ENCODE measurements around the gene SOCS7.
A peak's percentile ranks its signal among the peaks of the same experiment; 100 is the strongest.

SOCS7 gene

DNA sequence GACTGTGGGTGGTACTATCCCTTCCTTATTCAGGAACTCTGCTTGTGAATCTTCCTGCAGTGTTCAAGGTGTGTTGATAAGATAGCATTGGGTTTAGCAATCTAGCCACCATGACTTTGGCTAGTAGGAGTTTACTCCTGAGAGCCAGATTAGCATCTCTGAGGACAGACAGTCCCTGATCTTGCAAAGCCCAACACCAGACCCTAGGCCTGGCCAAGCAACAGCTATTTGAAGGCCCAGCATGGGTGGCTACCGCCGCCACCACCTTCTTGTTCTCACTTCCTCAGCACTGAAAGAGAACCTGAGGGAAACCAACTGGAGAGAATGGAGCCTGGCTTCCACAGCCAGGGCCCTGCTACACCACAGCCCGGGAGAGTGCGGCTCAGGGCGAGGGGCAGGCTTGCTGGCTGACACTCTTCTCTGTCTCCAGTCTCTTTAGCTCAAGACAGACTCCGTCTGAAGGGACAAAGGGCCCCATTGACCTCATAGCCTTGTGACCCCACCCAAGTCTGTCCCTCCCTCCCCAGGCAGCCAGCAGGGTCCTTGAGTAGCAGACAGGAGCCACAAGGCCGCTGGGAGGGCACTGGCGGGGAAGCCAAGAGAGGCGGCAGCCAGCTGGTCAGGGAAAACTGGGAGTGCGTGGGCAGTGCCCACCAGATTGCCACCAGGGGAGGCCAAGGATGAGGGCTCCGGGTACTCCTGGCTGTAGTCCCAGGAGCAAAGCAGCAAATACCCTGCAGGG is 65.7 kb downstream of the SOCS7 start:
- intact Hi-C loops (cut with DNase I): no loop called here
- peak in 4 of 10 donors; percentile 10 to 80 (median 72) for DNase-seq

DNA sequence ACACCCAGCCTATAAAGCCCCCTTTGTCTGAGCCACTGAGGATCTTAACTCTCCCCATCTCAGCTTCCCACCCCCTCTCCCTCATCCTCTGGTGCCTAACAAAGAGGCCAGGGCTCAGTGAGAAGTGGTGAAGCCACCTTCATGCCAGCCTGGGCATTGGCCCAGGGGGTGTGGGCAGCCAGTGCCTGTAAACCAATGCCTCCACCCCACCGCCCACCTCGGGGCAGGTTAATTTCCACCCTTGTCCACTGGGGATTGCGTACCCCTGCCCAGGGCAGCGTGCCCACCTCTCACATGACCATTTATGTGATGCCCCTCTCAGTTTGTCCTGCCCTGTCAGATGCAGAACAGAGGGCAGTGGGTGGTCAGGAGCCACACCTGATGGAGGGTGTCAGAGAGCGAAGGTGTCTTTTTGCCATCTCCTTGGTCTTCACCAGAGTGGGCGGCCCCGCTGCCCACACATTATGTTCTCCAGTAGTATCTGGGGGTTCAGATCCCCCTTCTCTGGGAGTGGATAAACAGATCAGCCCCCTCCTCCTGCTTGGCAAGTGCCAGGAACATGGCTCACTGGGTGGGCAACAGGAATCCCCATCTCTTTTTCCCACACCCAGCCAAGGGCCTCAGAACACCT is 66.5 kb downstream of the SOCS7 start:
- intact Hi-C loops (cut with DNase I): no loop called here

GRCh38 chr17:38418693-38419507 is 67.3 kb downstream of the SOCS7 start:
- intact Hi-C loops (cut with DNase I): no loop called here
- peak in 3 of 10 donors; percentile 19 to 88 (median 68) for DNase-seq

More for the DNA sequence above, 66.5 kb downstream of the SOCS7 start:
- peak in 2 of 10 donors; percentile 26 to 84 for DNase-seq

DNA sequence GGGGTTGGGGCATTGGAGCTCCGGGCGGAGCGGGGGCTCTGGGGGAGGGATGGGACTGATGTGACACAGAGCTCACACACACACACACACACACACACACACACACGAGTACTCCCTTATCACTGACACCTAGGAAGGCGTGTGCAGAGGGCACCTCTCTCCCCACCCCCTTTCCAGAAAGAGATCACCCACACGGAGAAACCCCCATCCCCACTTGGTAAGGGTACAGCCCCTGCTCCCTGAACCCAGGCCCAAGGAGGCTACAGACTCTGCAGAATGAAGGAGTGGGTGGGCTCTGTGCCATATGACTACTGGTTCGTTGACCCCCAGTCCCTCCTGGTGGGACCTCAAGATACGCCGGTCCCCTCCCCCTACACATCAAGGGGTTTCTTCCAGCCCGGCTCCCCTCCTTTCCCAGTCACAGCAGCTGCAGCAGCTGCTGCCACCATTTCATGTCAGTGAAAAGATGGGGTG is 67.9 kb downstream of the SOCS7 start:
- DNase-seq: peak in 1 of 10 donors; percentile 69
- intact Hi-C loops (cut with DNase I): no loop called here

DNA sequence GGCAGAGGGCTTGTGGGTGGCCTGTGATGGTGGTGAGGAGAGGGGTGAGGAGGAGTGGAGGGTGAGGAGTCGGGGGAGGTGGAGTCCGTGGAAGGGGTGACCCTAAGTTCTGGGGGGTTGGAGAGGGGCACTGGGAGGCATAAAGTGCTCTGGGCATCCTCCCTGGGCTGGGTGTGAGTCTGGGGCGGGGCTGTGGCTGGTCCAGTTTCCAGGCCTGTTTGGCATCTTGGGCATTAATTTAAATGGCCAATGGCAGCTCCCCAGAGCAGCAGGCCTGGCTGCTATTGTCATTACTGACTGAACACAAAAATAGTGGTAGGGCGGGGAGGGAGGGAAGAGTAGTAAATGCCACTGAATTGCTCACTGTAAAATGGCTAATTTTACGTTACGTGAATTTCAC is 68.9 kb downstream of the SOCS7 start:
- peak in 2 of 10 donors; percentile 39 to 80 for DNase-seq
- intact Hi-C loops (cut with DNase I): loop anchor here (5.0 kb wide), 1 partner anchor 62 kb away; no protein-coding TSS in a partner anchor

- DNase-seq: peak in 3 of 10 donors; percentile 14 to 80 (median 75)
- intact Hi-C loops (cut with DNase I): loop anchor here (5.0 kb wide), 1 partner anchor 61 kb away; no protein-coding TSS in a partner anchor
These were observed 69.7 kb downstream of the SOCS7 start for GRCh38 chr17:38421171-38421841.

- DNase-seq: peak in 2 of 10 donors; percentile 31 to 85
- intact Hi-C loops (cut with DNase I): loop anchor here (5.0 kb wide), 1 partner anchor 60 kb away; no protein-coding TSS in a partner anchor
These were observed 70.5 kb downstream of the SOCS7 start for GRCh38 chr17:38421871-38422827.

DNA sequence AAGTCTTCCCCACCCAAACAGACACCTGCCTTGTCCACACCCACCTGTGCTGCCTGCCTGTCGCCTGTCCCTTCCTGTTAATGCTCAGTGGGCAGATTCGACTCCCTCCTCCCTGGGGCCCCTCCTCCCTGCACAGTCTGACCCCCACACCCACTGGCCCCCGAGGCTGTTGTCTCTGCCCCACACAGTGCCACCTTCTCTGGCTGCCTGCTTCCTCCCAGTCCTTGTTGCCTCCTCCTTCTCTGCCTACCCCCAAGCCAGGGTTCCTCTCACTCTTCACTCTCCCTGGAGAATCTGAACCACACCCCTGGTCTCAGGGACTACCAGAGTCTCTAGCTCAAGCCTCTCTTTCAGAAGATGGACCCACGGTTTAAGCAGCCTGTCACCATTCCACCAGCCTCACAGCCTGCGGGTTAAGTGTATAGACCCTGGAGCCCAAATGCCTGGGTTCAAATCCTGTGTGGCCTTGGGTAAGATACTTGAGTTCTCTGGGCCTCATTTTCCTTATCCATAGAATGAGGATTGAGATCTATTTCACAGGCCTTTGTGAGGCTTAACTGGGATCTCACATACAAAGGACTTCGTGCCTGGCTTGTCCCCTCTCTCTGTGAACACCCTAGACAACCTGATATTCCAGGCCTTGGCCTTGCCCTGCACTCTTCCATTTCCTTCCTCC is 72.8 kb downstream of the SOCS7 start:
- intact Hi-C loops (cut with DNase I): loop anchor here (5.0 kb wide), 1 partner anchor 58 kb away; no protein-coding TSS in a partner anchor
- DNase-seq: no peak

DNA sequence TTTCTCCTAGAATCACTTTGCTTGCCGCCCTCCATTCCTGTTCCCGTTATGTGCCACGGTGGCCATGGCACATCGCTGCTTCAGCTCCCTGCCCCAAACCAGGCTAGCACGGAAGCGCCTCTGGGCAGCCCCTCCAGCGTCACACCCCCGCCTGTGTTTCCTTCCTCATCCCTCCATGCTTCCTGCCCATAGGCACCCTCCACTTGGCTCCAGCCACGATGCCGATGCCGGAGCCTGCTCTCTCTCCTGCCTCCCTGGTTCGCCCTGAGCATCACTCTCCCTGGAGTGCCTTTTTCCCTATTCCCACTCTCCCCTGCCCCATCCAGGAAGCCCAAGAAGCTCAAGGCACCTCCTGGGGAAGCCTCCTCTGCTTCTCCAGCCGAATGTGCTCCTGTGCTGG is 73.4 kb downstream of the SOCS7 start:
- no peak for DNase-seq
- intact Hi-C loops (cut with DNase I): no loop called here

- no peak for DNase-seq
- intact Hi-C loops (cut with DNase I): no loop called here
These were observed 74.1 kb downstream of the SOCS7 start for GRCh38 chr17:38425744-38426143.

DNA sequence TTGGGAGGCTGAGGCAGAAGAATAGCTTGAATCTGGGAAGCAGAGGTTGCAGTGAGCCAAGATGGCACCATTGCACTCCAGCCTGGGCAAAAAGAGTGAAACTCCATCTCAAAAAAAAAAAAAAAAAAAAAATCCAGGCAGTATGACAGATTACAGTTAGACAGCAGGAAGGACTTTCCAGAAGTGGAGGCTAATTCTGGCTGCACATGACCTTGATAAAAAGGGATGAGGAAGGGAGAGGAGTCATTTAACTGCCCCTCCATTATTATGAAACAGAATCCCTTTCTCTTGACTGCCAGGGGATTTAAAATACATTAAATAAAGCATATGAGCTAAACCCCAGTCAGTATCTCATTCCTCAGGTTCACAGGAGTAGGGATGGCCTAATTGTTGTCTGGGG is 74.8 kb downstream of the SOCS7 start:
- intact Hi-C loops (cut with DNase I): no loop called here
- no peak for DNase-seq

DNA sequence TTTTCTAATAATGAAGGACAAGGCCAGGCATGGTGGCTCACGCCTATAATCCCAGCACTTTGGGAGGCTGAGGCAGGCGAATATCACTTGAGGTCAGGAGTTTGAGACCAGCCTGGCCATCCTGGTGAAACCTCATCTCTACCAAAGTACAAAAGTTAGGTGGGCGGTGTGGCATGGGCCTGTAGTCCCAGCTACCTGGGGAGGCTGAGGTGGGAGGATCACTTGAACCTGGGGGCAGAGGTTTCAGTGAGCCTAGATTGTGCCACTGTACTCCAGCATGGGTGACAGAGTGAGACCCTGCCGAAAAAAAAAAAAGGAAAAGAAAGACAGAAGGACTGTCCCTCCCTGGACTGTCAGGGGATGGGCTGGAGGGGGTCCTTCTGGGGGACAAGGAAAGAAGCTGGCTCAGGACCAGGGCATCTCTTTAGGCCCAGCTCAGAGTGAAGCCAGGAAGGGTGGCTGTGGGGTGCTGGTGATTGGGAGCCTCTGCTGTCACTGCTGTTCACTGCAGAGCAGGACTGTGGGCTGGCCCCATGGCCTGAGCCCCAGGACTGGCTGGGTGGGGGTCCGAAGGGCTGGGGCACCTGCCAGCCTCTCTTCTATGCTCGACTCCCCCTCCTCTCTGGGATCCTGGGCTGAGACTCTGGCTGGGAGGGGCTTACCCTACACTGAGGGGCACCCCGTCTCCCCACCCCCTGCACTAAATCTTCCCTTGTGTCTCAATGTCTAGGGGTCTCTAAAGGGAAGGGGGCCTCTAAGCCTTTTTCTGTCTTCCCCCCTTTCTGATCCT is 75.7 kb downstream of the SOCS7 start:
- DNase-seq: no peak
- intact Hi-C loops (cut with DNase I): no loop called here

DNA sequence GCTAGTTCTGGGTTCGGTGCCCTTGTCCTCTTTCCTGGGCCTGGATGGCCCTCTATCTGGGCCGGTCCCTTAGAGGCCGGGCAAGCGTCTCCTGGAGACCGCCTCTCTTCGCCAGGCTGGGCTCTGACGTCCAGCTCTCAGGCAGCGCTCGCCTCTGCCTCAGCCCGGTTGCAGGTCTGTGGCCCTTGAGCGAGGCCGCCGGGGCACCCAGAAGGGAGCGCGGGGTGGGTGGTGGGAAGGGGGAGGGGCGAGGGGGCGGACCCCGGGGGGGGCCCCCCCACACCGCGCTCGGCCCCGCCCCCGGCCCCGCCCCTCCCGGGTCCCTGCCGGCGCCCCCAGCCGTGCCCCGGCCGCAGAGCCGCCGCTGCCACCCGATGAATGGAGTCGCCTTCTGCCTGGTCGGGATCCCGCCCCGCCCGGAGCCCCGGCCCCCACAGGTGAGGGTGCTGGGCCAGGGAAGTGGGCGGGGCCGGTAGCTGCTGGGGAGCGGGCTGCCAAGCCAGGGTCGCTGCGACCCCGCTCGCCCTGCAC is 76.5 kb downstream of the SOCS7 start, which contains the start of gene ARHGAP23:
Gene ARHGAP23 (plus strand): TSS at position 353 of the 531 bp plus-strand sequence. CDS start 22 bp downstream, at position 375.
- intact Hi-C loops (cut with DNase I): no loop called here
- peak in 9 of 10 donors; percentile 58 to 95 (median 76) for DNase-seq

DNA sequence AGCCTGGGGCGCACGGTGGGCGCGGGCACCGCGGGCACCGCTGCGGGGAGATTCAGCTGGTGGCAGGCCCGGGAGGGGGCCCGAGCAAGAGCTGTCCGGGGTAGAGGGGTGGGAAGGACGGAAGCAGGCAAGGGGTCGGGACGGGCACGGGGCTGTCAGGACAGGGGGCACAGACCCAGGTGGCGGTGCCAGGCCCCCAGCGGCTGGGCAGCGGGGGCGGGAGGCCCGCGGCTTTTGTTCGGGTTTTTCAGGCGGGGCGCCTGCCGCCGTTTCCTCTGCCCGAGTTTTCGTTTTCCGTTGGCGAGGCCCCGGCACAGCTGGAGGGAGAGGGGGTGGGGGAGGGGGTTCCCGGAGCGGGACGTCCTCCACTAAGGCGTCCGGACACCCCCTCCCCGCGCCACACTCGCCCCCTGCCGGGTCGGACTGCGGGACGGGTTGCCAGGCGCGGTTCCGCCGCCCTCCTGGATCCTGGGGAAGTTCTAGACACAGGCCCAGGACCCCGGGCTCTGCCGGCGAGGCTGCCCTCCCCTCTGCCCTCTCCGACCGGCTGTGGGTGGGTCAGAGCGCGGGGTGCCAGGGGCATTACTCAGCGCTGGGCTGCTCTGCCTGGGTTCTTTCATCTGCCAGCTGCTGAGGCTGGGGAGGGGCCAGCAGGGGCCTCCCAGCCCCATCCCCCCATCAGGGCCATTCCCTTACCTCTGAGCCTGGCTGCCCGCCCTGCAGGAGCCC is 77.2 kb downstream of the SOCS7 start:
- DNase-seq: peak; percentile 64 to 98 (median 82)
- intact Hi-C loops (cut with DNase I): no loop called here

- intact Hi-C loops (cut with DNase I): no loop called here
- DNase-seq: no peak
These were observed 77.9 kb downstream of the SOCS7 start for GRCh38 chr17:38429476-38430100.

DNA sequence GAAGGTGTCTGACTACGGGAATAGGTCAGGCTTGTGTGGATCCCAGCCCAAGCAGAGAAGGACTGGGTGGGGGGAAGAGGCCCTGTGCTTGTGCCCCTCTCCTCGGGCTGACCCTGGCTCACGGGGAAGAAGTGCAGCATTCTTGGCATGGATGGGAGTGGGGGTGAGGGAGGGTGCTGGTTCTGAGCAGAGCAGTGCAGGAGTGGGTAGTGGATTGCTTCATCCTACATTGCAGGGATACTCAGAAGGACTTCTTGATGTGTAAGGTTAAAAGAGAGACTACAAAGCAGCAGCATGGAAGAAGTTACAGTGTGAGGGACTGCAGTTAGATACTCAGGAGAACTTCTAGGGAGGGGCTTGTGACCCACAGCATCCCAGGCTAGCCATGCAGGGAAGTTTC is 78.7 kb downstream of the SOCS7 start:
- DNase-seq: peak in 1 of 10 donors; percentile 32
- intact Hi-C loops (cut with DNase I): no loop called here

Data from posterior cingulate gyrus (tissue), 11 donors.